Midbrain (tissue), 1 donor: ENCODE results near the gene IRF3.
A peak's percentile ranks its signal among the peaks of the same experiment; 100 is the strongest.

Source experiments
- DNase-seq: peaks from one replicate; lab custom pipeline; 2025; lab: John Stamatoyannopoulos, UW

The IRF3 gene

GRCh38 chr19:49666120-49666444 is 425 bp upstream of the IRF3 start:
- DNase-seq: no peak

- DNase-seq: no peak
Observed at GRCh38 chr19:49665036-49665350, 664 bp downstream of the IRF3 start.

GRCh38 chr19:49664171-49665035 is 1.3 kb downstream of the IRF3 start:
- peak; percentile 87 for DNase-seq

GRCh38 chr19:49663224-49663623 is 2.4 kb downstream of the IRF3 start:
- DNase-seq: no peak

GRCh38 chr19:49662011-49662410 is 3.6 kb downstream of the IRF3 start:
- DNase-seq: no peak

GRCh38 chr19:49660338-49660961 is 5.2 kb downstream of the IRF3 start:
- DNase-seq: no peak

GRCh38 chr19:49658566-49659442 is 6.9 kb downstream of the IRF3 start:
- no peak for DNase-seq

- no peak for DNase-seq
Observed at GRCh38 chr19:49658139-49658517, 7.5 kb downstream of the IRF3 start.

GRCh38 chr19:49657493-49658138 is 8.0 kb downstream of the IRF3 start:
- DNase-seq: no peak

GRCh38 chr19:49656456-49657109 is 9.1 kb downstream of the IRF3 start:
- DNase-seq: no peak

GRCh38 chr19:49655570-49656455 is 9.8 kb downstream of the IRF3 start:
- no peak for DNase-seq

GRCh38 chr19:49654581-49654980 is 11.1 kb downstream of the IRF3 start:
- no peak for DNase-seq

- DNase-seq: no peak
Observed at GRCh38 chr19:49653466-49653806, 12.2 kb downstream of the IRF3 start.

GRCh38 chr19:49652551-49653465 is 12.8 kb downstream of the IRF3 start:
- DNase-seq: no peak

- DNase-seq: no peak
Observed at GRCh38 chr19:49651820-49652550, 13.7 kb downstream of the IRF3 start.

- DNase-seq: no peak
Observed at GRCh38 chr19:49651029-49651819, 14.4 kb downstream of the IRF3 start.

GRCh38 chr19:49646586-49646985 is 19.1 kb downstream of the IRF3 start:
- DNase-seq: no peak

- DNase-seq: no peak
Observed at GRCh38 chr19:49645995-49646394, 19.7 kb downstream of the IRF3 start.
